Gastrocnemius medialis (tissue), 4 donors: ENCODE data around the gene PTGR3.

Source experiments
- CTCF ChIP-seq, 5 experiments: fragments of 450-650 bp in 3 of 5; fragments of 200-600 bp in 2 of 5; sonication (generic) in 2 of 5; IDR thresholded peaks in 4 of 5; conservative IDR thresholded peaks in 1 of 5; 1 replicate in 4 of 5; 2 replicates in 1 of 5; pipeline ENCODE4 v1.5.1; 2016 to 2019; ENCODE audit warnings: antibody characterized with exemption in 5 of 5, mild to moderate bottlenecking in 3 of 5, moderate library complexity in 3 of 5
- POLR2A ChIP-seq, 2 donors: fragments of 450-650 bp; IDR thresholded peaks; one replicate each; pipeline ENCODE4 v1.6.1; 2017; ENCODE audit warnings: antibody characterized with exemption in 2 of 2, mild to moderate bottlenecking in 2 of 2, moderate library complexity in 2 of 2

GRCh38 chr18:75251466-75251865 is 42.5 kb upstream of the PTGR3 start:
- TF ChIP-seq CTCF (IDR thresholded peaks at IDR 0.05 in 4 of 5, conservative IDR thresholded peaks at IDR 0.05 in 1 of 5), result no peak
- TF ChIP-seq POLR2A (IDR thresholded peaks at IDR 0.05), result no peak
